Hematopoietic multipotent progenitor cell treated with erythropoietin and hydrocortisone succinate and interleukin-3 and kit ligand, for 17 days (in vitro differentiated cells): ENCODE data around the gene CERCAM.

ENCODE experiments used
- DNase-seq: peaks from one replicate; pipeline ENCODE4 v3.0.0-alpha.2; 2015; ENCODE audit warnings: low spot score

Gene CERCAM, protein sequence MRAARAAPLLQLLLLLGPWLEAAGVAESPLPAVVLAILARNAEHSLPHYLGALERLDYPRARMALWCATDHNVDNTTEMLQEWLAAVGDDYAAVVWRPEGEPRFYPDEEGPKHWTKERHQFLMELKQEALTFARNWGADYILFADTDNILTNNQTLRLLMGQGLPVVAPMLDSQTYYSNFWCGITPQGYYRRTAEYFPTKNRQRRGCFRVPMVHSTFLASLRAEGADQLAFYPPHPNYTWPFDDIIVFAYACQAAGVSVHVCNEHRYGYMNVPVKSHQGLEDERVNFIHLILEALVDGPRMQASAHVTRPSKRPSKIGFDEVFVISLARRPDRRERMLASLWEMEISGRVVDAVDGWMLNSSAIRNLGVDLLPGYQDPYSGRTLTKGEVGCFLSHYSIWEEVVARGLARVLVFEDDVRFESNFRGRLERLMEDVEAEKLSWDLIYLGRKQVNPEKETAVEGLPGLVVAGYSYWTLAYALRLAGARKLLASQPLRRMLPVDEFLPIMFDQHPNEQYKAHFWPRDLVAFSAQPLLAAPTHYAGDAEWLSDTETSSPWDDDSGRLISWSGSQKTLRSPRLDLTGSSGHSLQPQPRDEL

DNA sequence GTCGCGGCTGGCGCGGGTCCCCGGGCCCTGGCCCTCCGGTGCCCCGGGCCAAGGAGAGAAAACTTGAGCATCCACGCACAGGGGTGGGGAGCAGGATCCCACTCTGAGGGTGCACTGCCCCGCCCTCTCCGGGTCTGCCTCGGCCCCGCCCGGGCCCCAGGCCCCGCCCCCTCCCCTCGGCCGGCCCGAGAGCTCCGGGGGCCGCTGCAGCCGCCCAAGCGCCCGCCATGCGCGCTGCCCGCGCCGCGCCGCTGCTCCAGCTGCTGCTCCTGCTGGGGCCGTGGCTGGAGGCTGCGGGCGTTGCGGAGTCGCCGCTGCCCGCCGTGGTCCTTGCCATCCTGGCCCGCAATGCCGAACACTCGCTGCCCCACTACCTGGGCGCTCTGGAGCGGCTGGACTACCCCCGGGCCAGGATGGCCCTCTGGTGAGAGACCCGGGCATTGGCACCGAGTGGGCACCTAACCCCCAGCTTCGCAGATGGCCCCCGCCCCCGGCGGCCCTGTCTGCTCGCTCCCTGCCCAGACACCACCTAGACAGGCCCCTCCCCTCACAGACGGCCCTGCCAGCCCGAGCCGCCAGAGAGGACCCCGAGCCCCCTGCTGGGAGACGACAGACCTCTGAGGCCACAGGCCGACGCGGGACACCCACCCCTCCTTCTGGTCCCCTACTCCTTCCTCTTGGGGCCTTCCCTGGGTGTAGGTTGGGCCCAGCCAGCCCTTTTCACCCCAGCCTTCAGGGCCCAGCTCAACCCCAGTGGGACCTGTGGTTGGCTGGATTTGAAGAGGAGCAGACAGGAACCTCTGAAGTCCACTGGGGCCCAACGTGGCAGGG lies at the start of gene CERCAM:
Gene CERCAM (plus strand): TSS at position 207 of the 831 bp plus-strand sequence. CDS start 21 bp downstream, at position 228.
- no peak for DNase-seq

DNA sequence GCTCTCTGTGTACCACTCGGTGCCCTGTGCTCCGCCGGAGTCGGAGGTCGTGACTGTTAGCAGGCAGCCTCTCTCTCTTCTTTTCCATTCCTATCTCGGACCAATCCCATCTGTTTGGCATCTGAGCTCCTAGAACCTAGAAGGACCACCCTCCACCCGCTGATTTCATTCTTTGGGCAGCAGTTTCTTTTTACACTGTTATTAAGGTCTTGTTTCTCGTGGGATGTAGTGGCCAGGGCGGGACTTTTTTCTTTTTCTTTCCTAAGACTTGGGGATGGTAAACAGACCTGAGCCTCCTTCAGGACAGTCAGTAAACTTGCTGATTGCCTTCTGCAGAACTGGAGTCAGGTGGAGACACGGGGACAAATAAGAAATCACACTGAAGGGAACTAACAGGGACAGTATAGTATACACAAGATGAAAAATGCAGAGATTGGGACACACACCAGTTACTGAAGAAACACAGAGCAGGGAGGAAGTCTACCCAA lies 49.0 kb upstream of the CERCAM start:
- no peak for DNase-seq

DNA sequence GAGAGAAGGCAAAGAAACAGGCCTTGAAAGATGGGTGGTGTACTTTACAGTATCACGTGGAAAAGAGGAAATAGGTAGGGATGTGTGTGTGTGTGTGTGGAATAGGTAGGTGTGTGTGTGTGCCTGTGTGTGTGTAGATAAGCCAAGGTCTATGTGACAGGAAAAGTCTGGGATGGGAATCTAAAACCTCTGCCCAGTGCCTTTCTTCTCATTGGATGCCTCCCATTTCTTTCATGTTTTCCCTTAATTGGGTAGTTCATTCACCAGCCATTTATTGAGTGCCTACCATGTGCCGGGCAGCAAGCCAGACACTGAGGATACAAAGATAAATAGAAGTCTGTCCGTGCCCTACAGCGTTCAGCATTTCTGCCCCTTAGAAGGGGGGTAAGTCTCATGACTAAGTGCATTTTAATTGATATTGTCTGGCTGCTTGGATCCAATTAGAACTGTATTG lies 48.4 kb upstream of the CERCAM start:
- DNase-seq, result peak; percentile 53

DNA sequence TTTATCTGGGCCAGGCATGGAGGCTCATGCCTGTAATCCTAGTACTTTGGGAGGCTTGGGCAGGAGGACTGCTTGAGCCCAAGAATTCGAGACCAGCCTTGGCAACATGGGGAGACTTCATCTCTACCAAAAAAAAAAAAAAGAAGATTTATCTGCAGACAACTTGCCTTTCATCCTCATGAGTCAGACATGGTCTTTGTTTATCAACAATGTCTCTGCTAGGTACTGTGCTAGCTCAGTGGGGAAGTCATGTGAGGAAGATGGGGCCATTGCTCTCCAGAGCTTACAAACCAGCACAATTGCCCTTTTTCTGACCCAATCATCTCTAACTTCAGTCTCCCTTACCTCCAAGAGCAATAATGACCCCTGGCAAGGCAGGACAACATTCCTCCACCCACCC lies 47.9 kb upstream of the CERCAM start:
- no peak for DNase-seq

DNA sequence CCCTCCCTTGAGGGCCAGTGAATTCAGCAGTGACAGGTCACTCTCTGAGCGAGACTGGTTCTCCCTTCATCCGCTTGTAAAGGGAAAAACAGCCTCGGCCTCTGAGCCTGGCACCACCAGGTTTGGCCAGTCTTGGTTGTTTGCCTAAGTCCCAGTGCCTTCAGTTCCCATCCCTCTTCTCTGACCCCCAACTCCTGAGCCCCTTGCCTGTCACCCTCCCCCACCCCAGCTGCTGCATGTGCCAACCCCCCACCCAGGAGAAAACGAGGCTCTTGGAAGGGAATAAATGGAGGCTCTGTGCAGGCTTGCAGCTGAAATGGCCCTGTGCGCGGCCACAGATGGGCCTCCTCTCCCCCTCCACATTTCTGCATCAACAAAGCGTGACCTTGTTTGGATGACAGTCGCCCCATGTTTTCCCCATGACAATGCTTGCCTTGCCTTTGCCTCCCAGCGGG lies 46.4 kb upstream of the CERCAM start:
- no peak for DNase-seq

DNA sequence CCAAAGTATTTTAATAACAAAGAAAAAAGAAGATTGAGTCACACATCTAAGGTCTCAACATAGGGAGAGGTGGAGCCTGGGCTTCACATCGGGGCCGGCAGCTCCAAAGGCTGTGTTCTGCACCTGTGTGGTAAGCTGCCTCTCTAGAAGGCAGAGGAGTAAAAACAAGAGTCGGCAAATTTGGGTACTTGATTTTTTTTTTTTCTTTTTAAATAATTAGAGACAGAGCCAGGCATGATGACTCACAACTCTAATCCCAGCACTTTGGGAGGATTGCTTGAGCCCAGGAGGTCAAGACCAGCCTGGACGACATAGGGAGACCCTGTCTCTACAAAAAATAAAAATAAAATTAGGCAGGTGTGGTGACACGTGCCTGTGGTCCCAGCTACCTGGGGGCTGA lies 44.8 kb upstream of the CERCAM start:
- DNase-seq, result no peak

DNA sequence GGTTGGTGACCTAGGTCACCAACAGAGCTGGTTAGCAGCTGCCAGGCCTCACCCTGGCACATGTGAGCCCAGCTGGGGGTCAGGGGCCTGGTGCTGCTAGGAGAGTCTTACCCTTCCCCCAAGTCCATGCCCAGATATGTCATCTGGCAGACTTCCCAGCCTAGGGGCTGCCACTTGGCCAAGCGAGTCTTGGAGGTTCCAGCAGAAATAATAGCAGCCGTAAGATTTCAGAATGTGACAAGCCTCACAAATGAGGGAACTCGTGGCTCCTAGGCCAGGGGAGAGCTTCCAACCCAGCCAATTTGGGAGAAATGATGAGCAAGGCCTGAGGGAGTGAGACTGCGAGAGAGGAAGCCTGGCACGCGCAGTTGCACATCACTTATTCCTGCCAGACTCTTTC lies 38.4 kb upstream of the CERCAM start:
- no peak for DNase-seq

DNA sequence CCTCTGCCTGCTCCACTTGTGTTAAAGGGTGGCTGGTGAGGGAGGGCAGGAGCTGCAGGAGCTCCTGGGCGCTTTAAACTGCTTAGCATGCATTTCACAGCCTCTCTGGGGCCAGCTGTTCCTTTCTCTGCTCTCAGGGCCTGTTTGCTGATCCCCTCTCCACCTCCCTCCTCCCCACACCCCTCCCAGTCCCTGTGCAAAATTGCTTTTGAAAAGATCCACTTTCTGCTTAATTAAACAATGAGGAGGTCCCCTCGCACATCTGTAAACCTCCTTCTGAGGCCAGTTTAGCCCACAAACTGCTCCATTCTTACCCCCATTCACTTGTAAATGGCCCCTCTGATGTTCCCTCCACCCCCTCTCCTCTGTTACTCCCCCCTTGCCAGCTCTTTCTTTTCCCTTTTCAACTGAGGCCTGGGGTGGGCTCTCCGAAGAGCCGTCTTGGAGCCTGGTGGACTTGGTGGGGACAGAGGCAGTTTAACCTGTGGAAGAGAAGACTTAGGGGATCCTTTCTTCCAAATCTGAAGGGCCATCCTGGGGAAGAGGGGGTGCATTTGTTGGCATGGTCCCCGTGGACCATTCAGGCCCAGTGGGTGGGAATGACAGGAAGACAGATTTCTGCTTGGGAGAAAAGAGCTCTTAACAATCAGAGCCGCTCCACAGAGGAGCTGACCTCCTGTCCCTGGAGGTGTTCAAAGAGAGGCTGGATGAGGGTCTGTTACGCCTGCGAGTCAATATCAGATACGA lies 37.5 kb upstream of the CERCAM start:
- DNase-seq, result no peak

DNA sequence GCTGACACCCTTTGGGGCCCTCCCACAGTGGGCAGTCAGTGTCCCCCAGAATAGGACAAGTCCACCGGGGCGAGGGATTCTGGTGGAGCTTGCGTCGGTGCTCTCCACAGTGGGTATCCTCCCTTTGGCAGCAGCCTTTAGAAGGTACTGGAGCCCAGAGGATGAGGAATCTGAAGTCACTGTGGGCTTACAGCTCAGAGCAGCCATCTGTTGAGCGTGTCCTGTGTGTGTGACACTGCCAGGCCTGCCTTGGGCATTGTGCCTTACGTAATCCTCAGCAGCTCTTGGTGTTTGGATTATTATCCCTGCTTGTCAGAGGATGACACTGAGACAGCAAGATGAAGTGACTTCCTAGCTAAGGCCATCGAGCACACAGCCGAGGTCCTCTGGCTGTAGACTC lies 36.9 kb upstream of the CERCAM start:
- DNase-seq, result no peak

DNA sequence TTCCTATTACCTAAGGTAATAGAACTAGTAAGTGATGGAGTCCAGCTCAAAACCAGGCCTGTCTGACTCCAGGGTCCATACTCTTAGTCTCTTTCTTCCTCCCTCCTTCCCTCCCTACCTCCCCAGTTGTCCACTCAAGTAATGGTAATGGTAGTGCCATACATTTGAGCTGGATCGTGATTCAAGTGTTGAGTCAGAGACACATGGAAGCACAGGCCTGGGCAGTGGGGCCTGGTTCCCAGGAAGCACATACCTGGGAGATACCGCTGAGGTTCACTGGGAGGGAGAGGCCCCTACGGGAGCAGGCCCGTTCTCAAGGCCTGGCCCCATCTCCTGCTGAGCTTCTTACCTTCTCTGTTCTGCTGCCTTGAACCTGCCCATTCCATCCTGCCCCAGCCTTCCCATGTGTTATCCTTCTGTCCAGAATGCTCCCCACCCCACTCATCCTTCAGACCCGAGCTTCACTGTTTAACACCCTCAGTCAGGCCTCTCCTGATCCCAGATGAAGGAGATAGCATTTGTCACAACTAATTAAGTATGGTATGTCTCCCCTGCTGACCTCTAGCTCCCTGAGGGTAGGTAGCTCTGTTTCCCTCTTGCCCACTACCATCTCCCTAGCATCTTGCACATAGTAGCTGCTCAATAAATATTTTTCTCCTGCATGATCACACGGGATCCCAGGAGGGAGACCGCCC lies 35.7 kb upstream of the CERCAM start:
- DNase-seq, result no peak

DNA sequence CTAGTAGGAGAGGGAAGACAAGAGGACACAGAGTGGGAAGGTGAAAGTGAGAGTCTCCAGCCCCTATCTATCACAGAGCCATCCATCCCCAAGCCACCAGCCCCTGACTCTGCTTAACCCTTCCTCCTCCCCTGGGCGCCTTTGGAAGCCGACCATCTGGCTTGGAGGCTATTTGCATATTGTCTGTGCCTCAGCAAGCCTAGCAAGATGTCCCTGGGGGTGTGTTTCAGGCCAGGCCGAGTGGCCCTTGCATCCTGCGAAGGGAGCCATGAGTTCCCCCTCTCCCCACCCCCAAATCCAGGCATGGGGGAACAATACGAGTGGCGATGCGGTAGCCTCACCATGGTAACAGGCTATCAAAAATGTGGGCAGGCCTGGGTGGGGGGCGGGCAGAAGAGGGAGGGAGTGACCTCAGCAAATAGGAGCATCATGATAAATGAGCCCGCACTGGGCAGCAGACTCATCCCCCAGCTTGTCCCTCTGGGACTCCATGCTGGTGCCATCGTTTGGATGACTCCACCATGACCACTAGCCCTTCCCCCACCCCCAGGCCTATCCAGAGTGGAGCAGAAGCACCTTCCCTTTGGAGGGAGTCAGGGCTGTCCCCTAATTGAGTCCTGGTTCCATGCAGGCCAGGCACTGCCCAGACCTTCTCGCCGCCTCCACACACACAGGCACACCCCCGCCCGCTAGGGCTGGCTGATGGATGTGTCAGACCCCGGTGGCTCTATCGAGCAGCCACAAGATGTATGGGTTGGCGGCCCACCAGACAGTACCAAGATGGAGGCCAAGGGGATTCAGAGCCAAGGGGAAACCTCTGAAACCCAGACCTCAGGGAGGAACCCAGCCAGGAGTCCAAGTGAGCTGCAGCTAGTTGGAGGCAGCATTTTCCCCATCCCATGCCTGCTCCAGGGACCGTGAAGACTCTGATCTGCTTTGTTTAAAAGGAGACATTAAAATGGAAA lies 34.9 kb upstream of the CERCAM start:
- no peak for DNase-seq

DNA sequence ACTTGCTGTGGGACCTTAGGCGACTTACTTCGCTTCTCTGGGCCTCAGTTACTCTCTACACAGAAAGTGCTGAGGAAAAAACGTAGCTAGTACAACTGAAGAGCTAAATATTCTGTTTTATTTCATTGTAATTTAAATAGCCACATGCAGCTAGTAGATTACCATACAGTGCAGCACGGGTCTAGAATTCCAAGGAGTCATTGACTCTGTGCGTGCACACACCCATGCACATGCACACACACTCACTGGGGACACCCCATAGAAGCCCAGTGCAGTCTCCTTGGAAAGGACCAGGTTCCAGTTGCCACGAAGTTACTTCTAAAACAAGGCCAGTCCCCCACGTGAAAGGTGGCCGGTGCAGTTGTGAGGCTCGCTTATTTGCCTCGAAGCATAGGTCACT lies 32.5 kb upstream of the CERCAM start:
- DNase-seq, result no peak

DNA sequence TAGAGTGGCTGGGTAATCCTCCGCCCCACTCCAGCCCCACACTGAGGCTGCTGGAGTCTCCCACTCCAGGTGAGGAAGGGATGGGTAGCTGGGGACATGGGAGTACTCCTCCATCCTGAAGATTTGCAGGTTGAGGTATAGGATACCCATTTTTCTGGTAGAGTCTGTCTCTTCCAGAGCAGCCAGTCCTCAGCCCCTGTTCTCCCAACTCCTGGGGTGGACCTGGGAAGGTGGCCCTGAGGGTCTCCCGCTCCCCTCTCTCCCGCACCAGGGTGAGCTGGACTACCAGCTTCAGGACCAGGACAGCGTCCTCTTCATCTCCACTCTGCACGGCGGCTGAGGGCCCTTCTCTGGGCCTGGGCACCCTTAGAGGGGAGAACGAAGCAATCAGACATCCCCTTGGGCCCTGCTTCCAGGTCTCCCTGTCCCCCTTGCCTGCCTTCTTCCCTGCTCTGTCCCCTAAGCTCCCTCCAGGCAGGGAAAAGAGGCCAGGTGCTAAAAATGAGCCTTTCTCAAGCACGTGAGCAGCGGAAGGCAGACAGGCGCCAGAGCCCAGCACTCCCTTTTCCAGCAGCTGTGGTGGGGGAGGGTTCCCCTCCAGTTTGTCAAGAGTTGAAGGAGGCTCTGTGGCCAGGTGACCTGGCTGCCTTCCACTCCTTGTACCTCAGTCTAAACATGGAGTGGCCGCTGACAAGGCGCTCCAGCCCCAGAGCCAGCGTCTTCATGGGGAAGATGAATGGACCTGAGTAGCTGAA lies 31.1 kb upstream of the CERCAM start:
- no peak for DNase-seq

DNA sequence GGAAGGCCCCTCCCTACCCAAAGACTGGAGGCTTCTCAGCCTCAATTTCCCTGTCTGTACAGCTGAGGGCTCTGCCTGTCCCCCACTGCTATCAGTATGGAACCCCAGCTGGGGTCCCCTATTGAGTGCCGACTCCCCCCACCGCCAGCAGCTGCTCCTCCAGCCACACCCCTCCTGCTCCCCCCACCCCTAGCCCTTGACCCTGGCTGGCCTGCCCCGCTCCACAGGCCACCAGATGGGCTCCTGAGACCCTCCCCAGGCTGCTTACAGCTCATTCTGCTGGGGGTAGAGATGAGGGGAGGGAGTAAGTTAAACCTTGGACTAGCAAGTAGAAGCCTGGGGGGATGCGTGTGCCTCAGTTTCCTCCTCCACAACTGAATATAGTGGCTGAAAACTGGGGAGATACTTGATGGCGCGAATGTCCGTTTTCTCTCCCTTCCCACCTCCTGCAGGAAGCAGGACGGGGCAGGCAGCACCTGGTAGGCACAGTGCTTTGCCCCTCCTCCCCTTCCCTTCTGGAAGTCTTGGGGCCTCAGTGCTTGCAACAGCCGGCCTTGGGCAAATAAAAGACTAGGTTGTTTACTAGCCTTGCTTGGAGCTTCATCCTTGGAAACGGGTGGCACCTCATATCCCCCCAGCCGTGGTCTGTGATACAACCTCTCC lies 30.4 kb upstream of the CERCAM start:
- DNase-seq, result no peak

DNA sequence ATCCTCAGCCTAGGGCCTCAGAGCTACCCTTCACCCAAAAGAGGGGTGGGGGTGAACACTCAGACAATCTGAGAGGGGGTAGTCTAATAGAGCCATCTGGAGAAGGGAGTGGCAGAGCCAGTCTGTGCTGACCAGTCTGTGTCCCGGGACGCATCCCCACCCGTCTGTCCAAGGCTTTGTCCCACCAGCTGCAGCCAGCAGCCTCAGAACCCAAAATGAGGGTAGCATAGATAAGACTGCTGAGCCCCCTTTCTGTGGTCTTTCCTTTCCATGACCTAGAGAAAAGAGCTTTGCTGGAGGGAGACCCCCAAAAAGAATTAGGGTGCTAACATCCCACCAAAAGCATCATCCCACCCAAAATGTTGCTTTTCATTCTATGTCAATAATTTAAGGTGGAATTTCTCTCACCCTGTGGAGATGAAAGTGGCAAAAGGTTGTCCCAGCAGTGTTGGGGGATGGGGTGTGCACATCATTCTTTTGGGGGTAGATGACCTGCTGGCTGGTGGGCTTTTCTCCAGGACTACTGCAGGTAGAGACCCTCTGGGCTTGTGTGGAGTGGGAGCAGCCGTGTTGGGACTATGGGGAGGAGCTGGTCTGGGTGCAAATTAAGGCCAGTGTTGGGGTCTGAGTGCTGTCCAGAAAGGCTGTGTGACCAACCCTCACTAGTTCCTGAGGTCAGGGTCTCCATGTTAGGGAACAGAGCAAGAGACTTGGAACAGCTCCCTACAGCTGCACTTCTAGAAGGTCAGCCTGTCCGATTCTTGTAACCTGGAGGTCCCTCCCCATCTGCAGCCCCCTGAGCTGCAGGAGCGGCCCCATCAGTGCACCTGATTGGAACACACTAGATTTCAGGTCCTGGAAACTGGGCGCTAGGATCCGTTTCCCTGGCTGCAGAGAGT lies 29.6 kb upstream of the CERCAM start:
- DNase-seq, result no peak

DNA sequence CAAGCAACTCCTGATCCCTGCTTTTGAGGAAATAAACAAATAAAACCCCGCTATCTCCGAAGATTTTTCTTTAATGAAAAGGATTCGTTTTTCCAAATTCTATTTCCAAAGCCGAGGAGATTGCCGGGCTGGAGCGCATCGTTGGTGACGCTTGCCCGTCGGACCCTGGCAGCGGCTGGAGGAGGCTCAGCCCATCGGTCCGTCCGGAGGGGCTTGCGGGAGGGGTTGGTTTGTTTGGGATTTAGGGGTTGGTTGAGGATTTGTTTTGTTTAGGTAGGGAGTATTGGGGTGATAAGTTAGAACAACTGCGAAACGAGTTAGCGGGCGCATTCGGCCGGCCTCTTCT lies 28.7 kb upstream of the CERCAM start:
- no peak for DNase-seq

DNA sequence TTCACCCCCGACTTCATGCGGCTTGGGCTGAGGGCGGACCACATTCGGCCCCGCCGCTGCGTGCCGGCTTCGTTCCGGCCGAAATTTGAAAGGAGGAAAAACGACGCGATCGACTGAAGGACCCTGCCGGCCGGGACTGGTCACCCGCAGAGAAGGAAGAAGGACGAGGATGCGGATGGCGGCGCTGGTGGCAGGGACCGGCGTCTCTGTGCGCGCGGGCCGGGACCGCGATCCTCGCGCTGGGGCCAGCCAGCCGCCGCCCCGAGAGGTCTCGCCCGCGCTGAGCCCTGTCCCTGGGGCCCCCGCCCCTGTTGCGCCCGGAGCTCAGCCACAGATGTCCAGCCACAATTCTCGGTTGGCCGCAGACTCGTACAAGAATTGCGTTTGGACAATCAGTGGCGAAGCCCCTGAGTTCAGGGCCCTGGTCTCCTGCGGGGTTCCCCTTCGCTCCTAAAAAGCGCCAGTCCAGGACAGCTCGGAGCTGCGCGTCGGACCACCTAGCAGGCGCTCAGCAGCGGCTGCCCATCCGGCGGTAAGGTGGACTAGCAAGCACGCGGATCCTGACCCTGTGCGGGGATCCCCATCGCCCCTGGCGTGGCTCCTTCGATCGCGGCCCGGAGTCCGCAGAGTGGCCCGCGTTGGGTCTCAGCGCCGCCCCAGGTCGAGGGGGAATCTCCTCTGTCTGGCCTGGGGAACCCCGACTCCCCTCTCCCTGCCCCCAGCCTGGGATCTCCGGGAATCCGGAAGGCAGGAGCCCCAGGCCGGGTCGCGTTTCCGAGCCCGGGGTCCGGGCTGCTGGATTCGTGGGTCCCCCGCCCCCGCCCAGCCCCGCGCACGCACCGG lies 28.1 kb upstream of the CERCAM start:
- no peak for DNase-seq
